ENCODE data around the gene CAV3.

DNA sequence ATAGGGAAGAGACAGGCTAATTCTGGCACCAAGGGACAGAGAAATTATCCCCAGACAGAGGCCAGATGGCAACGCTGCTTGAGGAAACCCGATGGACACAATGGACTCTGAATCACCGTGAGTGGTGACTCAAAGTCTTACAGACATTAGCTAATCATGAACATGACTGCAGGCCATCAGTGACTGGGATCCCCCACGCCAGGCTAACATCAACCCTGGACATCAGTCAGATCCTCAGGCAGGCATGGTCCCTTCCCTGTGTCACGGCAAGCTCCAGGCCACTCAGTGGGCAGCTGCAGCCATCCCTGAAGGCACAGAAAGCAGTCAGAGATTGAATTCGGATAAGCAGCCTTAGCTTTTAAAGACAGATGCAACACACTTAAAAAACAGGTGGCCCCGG, 59.6 kb downstream of the CAV3 start:
- no peak for TF ChIP-seq CTCF (conservative IDR thresholded peaks at IDR 0.05)
- TF ChIP-seq ZFX (IDR thresholded peaks at IDR 0.05) = no peak
